ENCODE data around the gene GPC4.

Gene GPC4

DNA sequence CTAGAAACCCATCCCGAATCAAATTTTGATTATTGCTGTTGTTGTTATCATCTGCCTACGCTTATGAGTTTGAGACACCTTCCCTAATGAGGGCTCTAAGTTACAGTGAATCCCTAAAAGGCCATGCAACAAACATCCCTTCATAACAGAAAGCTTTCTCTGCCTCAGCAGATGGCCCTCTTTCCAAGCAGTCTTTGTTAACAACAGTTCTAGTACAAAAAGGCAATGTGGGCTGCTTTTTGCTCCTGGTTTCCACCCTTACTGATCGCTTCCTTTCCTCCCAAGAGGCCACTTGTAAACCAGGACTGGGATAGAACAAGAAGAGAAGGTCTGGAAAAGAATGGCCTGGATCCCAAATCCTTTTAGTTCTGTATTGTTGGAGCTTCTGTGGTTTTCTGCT is 24.2 kb downstream of the GPC4 start:
- Histone ChIP-seq H3K4me1 (ENCODE audit: control insufficient read depth, insufficient read depth, low read length) (peaks cover 5% of the 10 kb centered on the region), H3K27ac (ENCODE audit: extremely low read depth, low read depth, low read length) (no peak overlapping the region), H3K4me3 (ENCODE audit: low read depth, low read length) (no peak overlapping the region), H3K36me3 (ENCODE audit: control insufficient read depth in 2 of 2, insufficient read depth in 1 of 2, low read length in 2 of 2) (no peaks in the 10 kb centered on the region), H3K9me3 (ENCODE audit: control insufficient read depth, insufficient read depth, low read depth, low read length) (no peaks in the 10 kb centered on the region)
- TF ChIP-seq ZBTB17 (tag by site-specific recombination; IDR thresholded peaks at IDR 0.05) = no peak
- no peak for TF ChIP-seq ZNF664 (tag by site-specific recombination; IDR thresholded peaks at IDR 0.05)
- no peak for TF ChIP-seq ZNF555 (tag by site-specific recombination; conservative IDR thresholded peaks at IDR 0.05)
- TF ChIP-seq ZNF624 (tag by site-specific recombination; IDR thresholded peaks at IDR 0.05) = no peak
- no peak for TF ChIP-seq ZNF626 (tag by site-specific recombination; IDR thresholded peaks at IDR 0.05)
- TF ChIP-seq REPIN1 (tag by site-specific recombination; IDR thresholded peaks at IDR 0.05; ENCODE audit: low read depth) = no peak
- TF ChIP-seq ZNF202 (tag by site-specific recombination; IDR thresholded peaks at IDR 0.05; ENCODE audit: borderline replicate concordance) = no peak
- TF ChIP-seq ZNF10 (tag by site-specific recombination; IDR thresholded peaks at IDR 0.05) = no peak
- TF ChIP-seq YY2 (tag by site-specific recombination; IDR thresholded peaks at IDR 0.05) = no peak
- TF ChIP-seq KLF16 (tag by site-specific recombination; IDR thresholded peaks at IDR 0.05) = no peak
- TF ChIP-seq ZNF266 (tag by site-specific recombination; IDR thresholded peaks at IDR 0.05; ENCODE audit: low read depth) = no peak
- TF ChIP-seq AEBP2 (tag by site-specific recombination; IDR thresholded peaks at IDR 0.05; ENCODE audit: borderline replicate concordance) = no peak
- TF ChIP-seq ZBTB20 (tag by site-specific recombination; IDR thresholded peaks at IDR 0.05) = no peak
- TF ChIP-seq BCL11A (tag by site-specific recombination; IDR thresholded peaks at IDR 0.05; ENCODE audit: low read depth) = no peak
- no peak for TF ChIP-seq HOXC10 (CRISPR knock-in tag; IDR thresholded peaks at IDR 0.05)
- TF ChIP-seq, protein P1, sequence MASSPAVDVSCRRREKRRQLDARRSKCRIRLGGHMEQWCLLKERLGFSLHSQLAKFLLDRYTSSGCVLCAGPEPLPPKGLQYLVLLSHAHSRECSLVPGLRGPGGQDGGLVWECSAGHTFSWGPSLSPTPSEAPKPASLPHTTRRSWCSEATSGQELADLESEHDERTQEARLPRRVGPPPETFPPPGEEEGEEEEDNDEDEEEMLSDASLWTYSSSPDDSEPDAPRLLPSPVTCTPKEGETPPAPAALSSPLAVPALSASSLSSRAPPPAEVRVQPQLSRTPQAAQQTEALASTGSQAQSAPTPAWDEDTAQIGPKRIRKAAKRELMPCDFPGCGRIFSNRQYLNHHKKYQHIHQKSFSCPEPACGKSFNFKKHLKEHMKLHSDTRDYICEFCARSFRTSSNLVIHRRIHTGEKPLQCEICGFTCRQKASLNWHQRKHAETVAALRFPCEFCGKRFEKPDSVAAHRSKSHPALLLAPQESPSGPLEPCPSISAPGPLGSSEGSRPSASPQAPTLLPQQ (tag by site-specific recombination; IDR thresholded peaks at IDR 0.05) = no peak
- TF ChIP-seq PRDM4 (tag by site-specific recombination; IDR thresholded peaks at IDR 0.05) = no peak
- TF ChIP-seq ZNF701 (tag by site-specific recombination; IDR thresholded peaks at IDR 0.05) = no peak
- ChIA-PET POLR2A (no interaction called here), CTCF (interaction anchor here (1.0 kb wide), 1 partner anchor 15 kb away, joined by 4 read pairs; no protein-coding TSS in a partner anchor)

DNA sequence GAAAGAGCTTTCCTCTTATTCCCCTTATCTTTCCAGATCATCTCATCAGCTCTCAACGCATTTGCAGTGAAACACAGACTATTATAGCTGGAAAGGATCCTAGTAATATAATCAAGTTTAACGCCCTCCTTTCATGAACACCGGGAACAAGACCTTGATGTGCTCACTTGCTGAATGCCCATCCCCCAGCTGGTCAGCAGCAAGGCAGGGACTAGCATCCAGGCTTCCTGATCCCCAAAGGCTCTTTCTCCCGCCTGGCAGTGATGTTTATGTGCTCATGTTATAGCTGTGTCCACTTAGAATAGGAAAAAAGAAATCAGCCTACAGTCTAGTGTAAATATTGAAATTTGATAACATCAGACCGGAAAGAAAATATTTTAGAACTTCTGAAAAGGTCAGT is 24.6 kb downstream of the GPC4 start:
- H3K4me3 ChIP-seq (ENCODE audit: low read depth, low read length) = no peak overlapping the region
- TF ChIP-seq TRIM28 (IDR thresholded peaks at IDR 0.05; ENCODE audit: borderline replicate concordance, low read length) (peak; percentile 91), TCF7L2 (IDR thresholded peaks at IDR 0.05; ENCODE audit: borderline replicate concordance, low read depth, low read length) (peak; percentile 28; the same call in 1 of the 2 replicates), ZSCAN16 (tag by site-specific recombination; IDR thresholded peaks at IDR 0.05) (no peak), FEZF1 (tag by site-specific recombination; IDR thresholded peaks at IDR 0.05) (0 out of 2 replicates have a peak, but pooled peaks have one; percentile 10), ZNF549 (tag by site-specific recombination; IDR thresholded peaks at IDR 0.05) (0 out of 2 replicates have a peak, but pooled peaks have one; percentile 66)
- TF ChIP-seq, protein P2, sequence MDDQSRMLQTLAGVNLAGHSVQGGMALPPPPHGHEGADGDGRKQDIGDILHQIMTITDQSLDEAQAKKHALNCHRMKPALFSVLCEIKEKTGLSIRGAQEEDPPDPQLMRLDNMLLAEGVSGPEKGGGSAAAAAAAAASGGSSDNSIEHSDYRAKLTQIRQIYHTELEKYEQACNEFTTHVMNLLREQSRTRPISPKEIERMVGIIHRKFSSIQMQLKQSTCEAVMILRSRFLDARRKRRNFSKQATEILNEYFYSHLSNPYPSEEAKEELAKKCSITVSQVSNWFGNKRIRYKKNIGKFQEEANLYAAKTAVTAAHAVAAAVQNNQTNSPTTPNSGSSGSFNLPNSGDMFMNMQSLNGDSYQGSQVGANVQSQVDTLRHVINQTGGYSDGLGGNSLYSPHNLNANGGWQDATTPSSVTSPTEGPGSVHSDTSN (CRISPR knock-in tag; IDR thresholded peaks at IDR 0.05) = no peak
- CTCF ChIA-PET = interaction anchor here (0.8 to 1.0 kb wide), 2 partner anchors 11 to 15 kb away, joined by 3 to 4 read pairs; no protein-coding TSS in a partner anchor
- POLR2A ChIA-PET = interaction anchor here (0.6 kb wide), 1 partner anchor 8 kb away, joined by 4 read pairs; no protein-coding TSS in a partner anchor
- no peaks in the 10 kb centered on the region for H3K9me3 ChIP-seq (ENCODE audit: control insufficient read depth, insufficient read depth, low read depth, low read length)
- H3K27ac ChIP-seq (ENCODE audit: extremely low read depth, low read depth, low read length) = no peak overlapping the region
- peaks cover 5% of the 10 kb centered on the region for H3K4me1 ChIP-seq (ENCODE audit: control insufficient read depth, insufficient read depth, low read length)
- H3K36me3 ChIP-seq (ENCODE audit: control insufficient read depth in 2 of 2, insufficient read depth in 1 of 2, low read length in 2 of 2) = no peaks in the 10 kb centered on the region

Measured in HEK293 (cell line).